CD14-positive monocyte (primary cell): ENCODE data around the gene MAPK8IP1. TPM values are rescaled to one million over a fixed set of nuclear protein-coding genes. Genes with fewer than 3 reads are reported as not detected.

Experiments used
- DNase-seq, 3 donors: peaks; one replicate each; pipeline ENCODE4 v3.0.0-alpha.2; 2011 to 2022
- H2AFZ ChIP-seq: 2 replicates; pipeline ENCODE4 v1.6.0; 2012; ENCODE audit warnings: mild to moderate bottlenecking, low read depth, low read length, inconsistent platforms; ENCODE audit not compliant: insufficient read depth, poor library complexity, severe bottlenecking
- H3K27ac ChIP-seq, 2 donors: 1 replicate in 1 of 2; 2 replicates in 1 of 2; pipeline ENCODE4 v1.5.1; 2012 to 2013; ENCODE audit warnings: low read length in 2 of 2, control low read depth in 1 of 2, inconsistent platforms in 1 of 2, low read depth in 1 of 2, mild to moderate bottlenecking in 1 of 2
- H3K27me3 ChIP-seq, 2 donors: one replicate each; pipeline versions ENCODE4 v1.6.0 to v1.6.1; 2011 to 2013; ENCODE audit warnings: low read length in 2 of 2; ENCODE audit not compliant: control insufficient read depth in 2 of 2, insufficient read depth in 2 of 2
- H3K36me3 ChIP-seq, 2 donors: replicated peaks in 1 of 2; 1 replicate in 1 of 2; 2 replicates in 1 of 2; pipeline versions ENCODE4 v1.5.1 to v1.6.1; 2012 to 2013; ENCODE audit warnings: low read length in 2 of 2, control low read depth in 1 of 2, inconsistent platforms in 1 of 2, mild to moderate bottlenecking in 1 of 2; ENCODE audit not compliant: insufficient read depth in 2 of 2, control insufficient read depth in 1 of 2
- H3K4me1 ChIP-seq, 2 donors: 1 replicate in 1 of 2; 2 replicates in 1 of 2; pipeline versions ENCODE4 v1.5.1 to v1.6.1; 2012 to 2013; ENCODE audit warnings: low read length in 2 of 2, control low read depth in 1 of 2, inconsistent platforms in 1 of 2, mild to moderate bottlenecking in 1 of 2, moderate library complexity in 1 of 2; ENCODE audit not compliant: insufficient read depth in 2 of 2, control insufficient read depth in 1 of 2
- H3K4me2 ChIP-seq: replicated peaks from 2 replicates; pipeline ENCODE3; 2012; ENCODE audit warnings: low read length, moderate library complexity, mild to moderate bottlenecking; ENCODE audit not compliant: poor library complexity, severe bottlenecking; ENCODE audit errors: extremely low read depth
- H3K4me3 ChIP-seq, 3 experiments: fragments of 200-600 bp in 1 of 3; sonication (generic) in 1 of 3; replicated peaks in 1 of 3; 1 replicate in 2 of 3; 2 replicates in 1 of 3; pipeline ENCODE4 v1.5.1; 2011 to 2013; ENCODE audit warnings: low read length in 3 of 3, mild to moderate bottlenecking in 3 of 3, control low read depth in 2 of 3, low read depth in 2 of 3, inconsistent platforms in 1 of 3, moderate library complexity in 1 of 3
- H3K79me2 ChIP-seq: 2 replicates; pipeline ENCODE4 v1.6.0; 2012; ENCODE audit warnings: mild to moderate bottlenecking, control low read depth, inconsistent platforms, low read length, moderate library complexity; ENCODE audit not compliant: insufficient read depth
- H3K9ac ChIP-seq: 2 replicates; pipeline ENCODE4 v1.6.0; 2017; ENCODE audit warnings: low read length, mild to moderate bottlenecking; ENCODE audit not compliant: insufficient read depth, poor library complexity, severe bottlenecking
- H3K9me3 ChIP-seq, 2 donors: replicated peaks in 1 of 2; 1 replicate in 1 of 2; 2 replicates in 1 of 2; pipeline versions ENCODE4 v1.5.1 to v1.6.1; 2012 to 2013; ENCODE audit warnings: low read length in 2 of 2, control low read depth in 1 of 2; ENCODE audit not compliant: control insufficient read depth in 1 of 2, insufficient read depth in 1 of 2
- H4K20me1 ChIP-seq: 2 replicates; pipeline ENCODE4 v1.6.0; 2012; ENCODE audit warnings: mild to moderate bottlenecking, low read length, control low read depth, moderate library complexity; ENCODE audit not compliant: insufficient read depth
- H3K27ac Mint-ChIP-seq, 7 donors: one replicate each; pipeline ENCODE4 v1.8.0; 2020; ENCODE audit warnings: mild to moderate bottlenecking in 7 of 7, mixed read lengths in 7 of 7, moderate library complexity in 6 of 7, inconsistent platforms in 2 of 7
- H3K27me3 Mint-ChIP-seq, 3 donors: one replicate each; pipeline ENCODE4 v1.8.0; 2021 to 2022; ENCODE audit warnings: low read depth in 3 of 3, mild to moderate bottlenecking in 3 of 3, mixed read lengths in 3 of 3, moderate library complexity in 3 of 3, inconsistent platforms in 1 of 3
- H3K36me3 Mint-ChIP-seq, 2 donors: one replicate each; pipeline ENCODE4 v1.8.0; 2020; ENCODE audit warnings: mixed read lengths in 2 of 2, inconsistent platforms in 1 of 2, mild to moderate bottlenecking in 1 of 2
- H3K4me1 Mint-ChIP-seq: one replicate; pipeline ENCODE4 v1.8.0; 2020; ENCODE audit warnings: mild to moderate bottlenecking, mixed read lengths
- H3K4me3 Mint-ChIP-seq, 2 donors: one replicate each; pipeline ENCODE4 v1.8.0; 2020; ENCODE audit warnings: mild to moderate bottlenecking in 2 of 2, mixed read lengths in 2 of 2, moderate library complexity in 1 of 2
- H3K9me3 Mint-ChIP-seq, 7 donors: one replicate each; pipeline ENCODE4 v1.8.0; 2020 to 2022; ENCODE audit warnings: mixed read lengths in 7 of 7, mild to moderate bottlenecking in 6 of 7, moderate library complexity in 6 of 7, inconsistent platforms in 2 of 7
- CTCF ChIP-seq: fragments of 200-600 bp; IDR thresholded peaks from one replicate; pipeline ENCODE4 v1.8.0; 2022; ENCODE audit warnings: antibody characterized with exemption, mild to moderate bottlenecking
- WGBS: methylation state at CpG from one replicate; pipeline ENCODE4 v1.1.5; 2013; ENCODE audit warnings: missing lambda C conversion rate; ENCODE audit not compliant: insufficient coverage; 5-methylcytosine and 5-hydroxymethylcytosine counted together
- intact Hi-C, 2 donors: fragments of 100-400 bp; cut with micrococcal nuclease; formaldehyde crosslinking; loops; one replicate each; pipeline versions ENCODE4 v1.15.0 to v1.15.1; 2023
- polyA plus RNA-seq, 3 donors: library from polyadenylated mRNA; depleted of rRNA in 1 of 3; unstranded in 2 of 3; stranded (reverse) in 1 of 3; fragments of 300-500 nt in 2 of 3; fragments of >200 nt in 1 of 3; fragmentation: Illumina TruSeq in 2 of 3; gene quantifications; 1 replicate in 2 of 3; 2 replicates in 1 of 3; pipeline ENCODE4 v1.2.3, GENCODE V29; 2012 to 2021

Gene MAPK8IP1
- polyA plus RNA-seq, 3 donors: 0.93 TPM; not detected in 2

DNA sequence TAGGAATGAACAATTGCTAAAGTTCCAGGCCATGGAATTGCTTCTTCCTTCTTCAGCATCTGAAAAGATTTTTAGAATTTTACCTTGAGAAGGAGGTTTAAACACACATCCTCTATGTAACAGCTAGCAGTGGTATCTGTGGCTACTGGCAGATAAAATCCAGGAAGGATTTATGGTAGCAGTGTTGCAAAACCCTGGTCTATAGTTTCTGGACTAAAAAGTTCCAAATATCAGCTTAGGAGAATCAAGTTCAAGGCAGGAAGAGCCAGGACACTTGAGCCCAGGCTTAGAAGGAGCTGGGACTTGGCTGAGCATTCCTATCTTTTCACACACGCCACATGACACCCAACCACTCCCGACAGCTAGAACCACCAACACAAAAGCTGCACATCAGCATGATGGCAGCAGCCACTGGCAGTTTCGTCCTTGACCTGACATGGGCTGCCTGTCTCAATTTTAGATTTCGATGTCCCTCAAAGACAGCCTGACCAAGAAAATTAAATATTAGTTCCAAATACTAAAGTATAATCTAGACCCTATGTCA is 51.1 kb downstream of the MAPK8IP1 start:
- H4K20me1 ChIP-seq: peaks cover 39% of the 10 kb centered on the region
- no peak for DNase-seq
- H3K27ac Mint-ChIP-seq: peak overlapping the region in 2 of 7 donors; percentile 61 to 84
- no peaks in the 10 kb centered on the region for H3K9me3 ChIP-seq
- H3K9ac ChIP-seq: no peak overlapping the region
- H3K4me1 ChIP-seq: peaks cover 51 to 56% of the 10 kb centered on the region in 2 donors
- peaks cover 55% of the 10 kb centered on the region for H3K4me1 Mint-ChIP-seq
- TF ChIP-seq CTCF: no peak
- H3K27me3 ChIP-seq: no peaks in the 10 kb centered on the region
- H3K27ac ChIP-seq: peak overlapping the region in 1 of 2 donors; percentile 59
- H3K4me2 ChIP-seq: no peak overlapping the region
- peaks cover 64 to 90% of the 10 kb centered on the region in 2 donors for H3K36me3 Mint-ChIP-seq
- intact Hi-C loops: no loop called here
- H2AFZ ChIP-seq: no peak overlapping the region
- no peaks in the 10 kb centered on the region for H3K9me3 Mint-ChIP-seq
- peaks cover 46 to 91% of the 10 kb centered on the region in 2 donors for H3K36me3 ChIP-seq
- H3K4me3 Mint-ChIP-seq: no peak overlapping the region
- peaks cover 26% of the 10 kb centered on the region for H3K79me2 ChIP-seq
- H3K27me3 Mint-ChIP-seq: no peaks in the 10 kb centered on the region
- H3K4me3 ChIP-seq: no peak overlapping the region
- WGBS: 92% methylated on average over 3 of the region's 4 CpGs

- H4K20me1 ChIP-seq: peaks cover 28% of the 10 kb centered on the region
- no peak overlapping the region for H3K4me3 Mint-ChIP-seq
- no peak for DNase-seq
- peaks cover 13% of the 10 kb centered on the region for H3K79me2 ChIP-seq
- no peaks in the 10 kb centered on the region for H3K9me3 Mint-ChIP-seq
- peaks cover 42% of the 10 kb centered on the region for H3K4me1 Mint-ChIP-seq
- TF ChIP-seq CTCF: no peak
- H3K9ac ChIP-seq: no peak overlapping the region
- H3K4me3 ChIP-seq: no peak overlapping the region
- 100% methylated on average over 4 of the region's 10 CpGs for WGBS
- H3K4me2 ChIP-seq: no peak overlapping the region
- no peak overlapping the region for H3K27ac Mint-ChIP-seq
- H2AFZ ChIP-seq: no peak overlapping the region
- H3K27me3 Mint-ChIP-seq: no peaks in the 10 kb centered on the region
- peaks cover 54 to 94% of the 10 kb centered on the region in 2 donors for H3K36me3 ChIP-seq
- no peak overlapping the region for H3K27ac ChIP-seq
- H3K4me1 ChIP-seq: peaks cover 38 to 42% of the 10 kb centered on the region in 2 donors
- no peaks in the 10 kb centered on the region for H3K27me3 ChIP-seq
- H3K36me3 Mint-ChIP-seq: peaks cover 63 to 87% of the 10 kb centered on the region in 2 donors
- intact Hi-C loops: no loop called here
- no peaks in the 10 kb centered on the region for H3K9me3 ChIP-seq
These were observed 52.5 kb downstream of the MAPK8IP1 start for GRCh38 chr11:45937916-45938315.
